ENCODE measurements around the gene PDLIM5. TPM values are rescaled to one million over a fixed set of nuclear protein-coding genes. Genes with fewer than 3 reads are reported as not detected.
A peak's percentile ranks its signal among the peaks of the same experiment; 100 is the strongest.

The PDLIM5 gene
- total and polyA plus RNA-seq, 9 donors: 154 to 282 (median 221) TPM

DNA sequence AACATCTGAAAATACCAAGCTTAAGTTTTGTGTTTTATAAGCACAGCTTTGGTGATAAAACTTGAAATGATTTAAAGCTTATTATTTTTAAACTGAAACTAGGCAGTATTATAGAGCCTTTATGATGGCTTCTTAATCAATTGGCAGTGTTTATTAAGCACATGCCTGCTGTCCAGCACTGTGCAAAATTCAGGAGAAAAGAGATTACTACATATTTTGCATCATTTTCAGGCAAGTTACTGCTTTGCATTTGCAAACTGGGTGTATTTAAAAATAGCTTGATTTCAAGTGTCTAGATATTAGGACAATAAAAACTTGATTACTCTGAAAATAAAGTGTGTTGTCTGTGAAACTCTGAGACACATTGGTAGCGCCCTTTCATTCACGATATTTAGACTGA lies 126.5 kb downstream of the PDLIM5 start:
- no peak overlapping the region for H3K4me3 ChIP-seq (ENCODE audit: low read length)
- peaks cover 4% of the 10 kb centered on the region for H3K36me3 ChIP-seq (ENCODE audit: control insufficient read depth, insufficient read depth, low read length)
- WGBS (ENCODE audit: insufficient coverage): no CpG with 5 or more reads among the region's 2 CpGs
- H3K27me3 ChIP-seq (ENCODE audit: control insufficient read depth, insufficient read depth, low read length): no peaks in the 10 kb centered on the region
- H3K9me3 ChIP-seq (replicated peaks; ENCODE audit: control insufficient read depth, low read depth, low read length): no peaks in the 10 kb centered on the region
- no peaks in the 10 kb centered on the region for H3K4me1 ChIP-seq (ENCODE audit: control insufficient read depth, insufficient read depth, low read length)
- no peak for DNase-seq
- no peak overlapping the region for H3K27ac ChIP-seq (ENCODE audit: low read length)

DNA sequence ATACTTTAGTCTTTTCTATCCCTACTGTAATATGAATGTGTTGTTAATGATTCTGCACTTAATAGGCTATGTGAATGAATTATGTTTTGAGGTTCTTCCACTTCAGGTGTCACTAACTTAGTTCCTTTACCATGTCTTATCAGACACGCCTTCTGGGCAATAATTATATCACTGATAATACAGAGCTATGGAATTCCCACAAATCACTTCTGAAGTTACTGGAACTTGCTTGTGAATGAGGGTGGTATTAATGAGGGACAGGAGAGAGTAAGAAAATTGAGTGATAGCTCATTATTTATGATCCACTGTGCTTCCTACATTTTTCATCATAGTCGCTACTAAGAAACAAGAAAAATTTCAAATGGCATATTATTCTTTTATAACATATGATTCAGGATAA lies 130.0 kb downstream of the PDLIM5 start:
- Histone ChIP-seq H3K4me3 (ENCODE audit: low read length) (no peak overlapping the region), H3K4me1 (ENCODE audit: control insufficient read depth, insufficient read depth, low read length) (no peaks in the 10 kb centered on the region), H3K27me3 (ENCODE audit: control insufficient read depth, insufficient read depth, low read length) (no peaks in the 10 kb centered on the region), H3K9me3 (replicated peaks; ENCODE audit: control insufficient read depth, low read depth, low read length) (no peaks in the 10 kb centered on the region), H3K27ac (ENCODE audit: low read length) (no peak overlapping the region), H3K36me3 (ENCODE audit: control insufficient read depth, insufficient read depth, low read length) (peaks cover 9% of the 10 kb centered on the region)
- no CpG with 5 or more reads among the region's 2 CpGs for WGBS (ENCODE audit: insufficient coverage)
- no peak for DNase-seq

GRCh38 chr4:94582517-94582916 lies 130.8 kb downstream of the PDLIM5 start:
- H3K36me3 ChIP-seq (ENCODE audit: control insufficient read depth, insufficient read depth, low read length): peaks cover 11% of the 10 kb centered on the region
- WGBS (ENCODE audit: insufficient coverage): no CpG with 5 or more reads among the region's 2 CpGs
- DNase-seq: no peak
- no peaks in the 10 kb centered on the region for H3K9me3 ChIP-seq (replicated peaks; ENCODE audit: control insufficient read depth, low read depth, low read length)
- H3K27ac ChIP-seq (ENCODE audit: low read length): no peak overlapping the region
- H3K4me3 ChIP-seq (ENCODE audit: low read length): no peak overlapping the region
- no peaks in the 10 kb centered on the region for H3K27me3 ChIP-seq (ENCODE audit: control insufficient read depth, insufficient read depth, low read length)
- no peaks in the 10 kb centered on the region for H3K4me1 ChIP-seq (ENCODE audit: control insufficient read depth, insufficient read depth, low read length)

- Histone ChIP-seq H3K4me1 (ENCODE audit: control insufficient read depth, insufficient read depth, low read length) (no peaks in the 10 kb centered on the region), H3K4me3 (ENCODE audit: low read length) (no peak overlapping the region), H3K27ac (ENCODE audit: low read length) (no peak overlapping the region), H3K9me3 (replicated peaks; ENCODE audit: control insufficient read depth, low read depth, low read length) (no peaks in the 10 kb centered on the region), H3K36me3 (ENCODE audit: control insufficient read depth, insufficient read depth, low read length) (peaks cover 11% of the 10 kb centered on the region), H3K27me3 (ENCODE audit: control insufficient read depth, insufficient read depth, low read length) (no peaks in the 10 kb centered on the region)
- WGBS (ENCODE audit: insufficient coverage): no CpG with 5 or more reads among the region's 3 CpGs
- DNase-seq: no peak
Measured at GRCh38 chr4:94583914-94584641, 132.3 kb downstream of the PDLIM5 start.

GRCh38 chr4:94588896-94589693 lies 137.4 kb downstream of the PDLIM5 start:
- peaks cover 13% of the 10 kb centered on the region for H3K36me3 ChIP-seq (ENCODE audit: control insufficient read depth, insufficient read depth, low read length)
- no peak overlapping the region for H3K27ac ChIP-seq (ENCODE audit: low read length)
- peaks cover 2% of the 10 kb centered on the region for H3K4me1 ChIP-seq (ENCODE audit: control insufficient read depth, insufficient read depth, low read length)
- no CpG with 5 or more reads among the region's 1 CpG for WGBS (ENCODE audit: insufficient coverage)
- H3K4me3 ChIP-seq (ENCODE audit: low read length): no peak overlapping the region
- H3K27me3 ChIP-seq (ENCODE audit: control insufficient read depth, insufficient read depth, low read length): no peaks in the 10 kb centered on the region
- H3K9me3 ChIP-seq (replicated peaks; ENCODE audit: control insufficient read depth, low read depth, low read length): no peaks in the 10 kb centered on the region
- peak; percentile 70 for DNase-seq

DNA sequence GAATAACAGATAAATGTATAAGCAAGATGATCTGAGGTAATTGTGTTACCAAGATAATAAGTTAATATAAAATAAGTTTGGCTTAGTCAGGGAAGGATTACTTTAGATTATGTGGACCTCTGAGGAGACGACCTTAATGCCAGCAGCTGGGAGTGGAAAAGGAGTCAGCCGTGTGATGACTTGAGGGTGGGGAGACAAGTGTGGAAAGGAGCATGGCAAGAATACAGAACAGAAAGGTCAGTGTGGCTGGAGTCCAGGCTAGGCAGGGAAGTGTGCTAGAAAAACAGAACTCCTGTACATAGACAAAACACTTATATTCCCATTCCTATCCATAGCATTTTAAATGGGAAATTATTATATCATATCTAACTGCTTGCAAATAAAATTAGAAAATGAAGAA lies 138.8 kb downstream of the PDLIM5 start:
- Histone ChIP-seq H3K36me3 (ENCODE audit: control insufficient read depth, insufficient read depth, low read length) (peaks cover 12% of the 10 kb centered on the region), H3K4me3 (ENCODE audit: low read length) (no peak overlapping the region), H3K27me3 (ENCODE audit: control insufficient read depth, insufficient read depth, low read length) (no peaks in the 10 kb centered on the region), H3K9me3 (replicated peaks; ENCODE audit: control insufficient read depth, low read depth, low read length) (no peaks in the 10 kb centered on the region), H3K4me1 (ENCODE audit: control insufficient read depth, insufficient read depth, low read length) (peaks cover 2% of the 10 kb centered on the region), H3K27ac (ENCODE audit: low read length) (no peak overlapping the region)
- peak; percentile 52 for DNase-seq
- WGBS (ENCODE audit: insufficient coverage): 25% methylated on average over 2 of the region's 2 CpGs

GRCh38 chr4:94591289-94591688 lies 139.5 kb downstream of the PDLIM5 start:
- DNase-seq: no peak
- Histone ChIP-seq H3K27ac (ENCODE audit: low read length) (no peak overlapping the region), H3K4me1 (ENCODE audit: control insufficient read depth, insufficient read depth, low read length) (peaks cover 2% of the 10 kb centered on the region), H3K4me3 (ENCODE audit: low read length) (no peak overlapping the region), H3K9me3 (replicated peaks; ENCODE audit: control insufficient read depth, low read depth, low read length) (no peaks in the 10 kb centered on the region), H3K36me3 (ENCODE audit: control insufficient read depth, insufficient read depth, low read length) (peaks cover 6% of the 10 kb centered on the region), H3K27me3 (ENCODE audit: control insufficient read depth, insufficient read depth, low read length) (no peaks in the 10 kb centered on the region)
- no CpG with 5 or more reads among the region's 2 CpGs for WGBS (ENCODE audit: insufficient coverage)

DNA sequence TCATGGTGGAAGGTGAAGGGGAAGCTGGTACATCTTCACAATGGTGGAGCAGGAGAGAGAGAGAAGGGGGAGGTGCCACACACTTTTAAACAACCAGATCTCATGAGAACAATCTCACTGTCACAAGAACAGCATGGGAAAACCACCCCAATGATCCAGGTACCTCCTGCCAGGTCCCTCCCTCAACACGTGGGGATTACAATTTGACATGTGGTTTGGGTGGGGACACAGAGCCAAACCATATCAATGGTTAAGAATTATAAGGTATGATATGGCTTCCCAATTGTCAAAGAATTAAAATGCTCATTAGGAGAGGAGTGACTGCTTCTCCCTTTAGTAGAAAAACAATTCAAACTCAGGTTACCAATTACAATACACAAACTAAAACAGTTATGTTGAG lies 143.3 kb downstream of the PDLIM5 start:
- Histone ChIP-seq H3K4me1 (ENCODE audit: control insufficient read depth, insufficient read depth, low read length) (peaks cover 2% of the 10 kb centered on the region), H3K9me3 (replicated peaks; ENCODE audit: control insufficient read depth, low read depth, low read length) (no peaks in the 10 kb centered on the region), H3K4me3 (ENCODE audit: low read length) (no peak overlapping the region), H3K27ac (ENCODE audit: low read length) (no peak overlapping the region), H3K27me3 (ENCODE audit: control insufficient read depth, insufficient read depth, low read length) (no peaks in the 10 kb centered on the region), H3K36me3 (ENCODE audit: control insufficient read depth, insufficient read depth, low read length) (peaks cover 2% of the 10 kb centered on the region)
- DNase-seq: no peak
- WGBS (ENCODE audit: insufficient coverage): no CpG with 5 or more reads among the region's 1 CpG

DNA sequence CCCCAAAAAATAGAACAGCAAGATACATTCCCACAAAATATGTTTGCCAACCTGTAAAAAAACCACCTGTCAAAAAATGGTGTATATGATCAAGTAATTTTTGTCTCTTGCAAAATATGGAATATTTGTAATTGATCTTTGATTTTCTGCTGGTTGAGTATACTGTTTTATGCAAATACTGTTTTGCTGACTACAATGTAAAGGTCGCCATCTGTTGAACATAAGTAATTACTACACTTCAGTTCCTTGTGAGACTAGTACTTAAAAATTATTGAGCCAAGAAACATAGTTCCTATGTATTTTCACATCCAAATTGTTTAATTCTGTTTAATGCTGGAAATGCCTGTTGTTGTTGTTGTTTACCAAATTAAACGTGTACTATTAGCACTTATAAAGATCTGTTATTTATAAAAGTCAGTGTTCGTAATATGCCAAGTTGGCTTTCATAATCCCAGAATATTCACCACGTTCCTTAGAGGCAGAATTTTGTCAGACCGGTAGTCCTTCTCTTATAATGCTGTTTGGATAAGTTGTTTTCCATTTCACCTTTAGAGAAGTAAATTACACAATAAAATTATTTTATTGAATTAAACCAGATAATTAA lies 144.2 kb downstream of the PDLIM5 start:
- Histone ChIP-seq H3K36me3 (ENCODE audit: control insufficient read depth, insufficient read depth, low read length) (peaks cover 2% of the 10 kb centered on the region), H3K4me1 (ENCODE audit: control insufficient read depth, insufficient read depth, low read length) (no peaks in the 10 kb centered on the region), H3K27me3 (ENCODE audit: control insufficient read depth, insufficient read depth, low read length) (no peaks in the 10 kb centered on the region), H3K4me3 (ENCODE audit: low read length) (no peak overlapping the region), H3K9me3 (replicated peaks; ENCODE audit: control insufficient read depth, low read depth, low read length) (no peaks in the 10 kb centered on the region), H3K27ac (ENCODE audit: low read length) (no peak overlapping the region)
- peak; percentile 79 for DNase-seq
- no CpG with 5 or more reads among the region's 5 CpGs for WGBS (ENCODE audit: insufficient coverage)

DNA sequence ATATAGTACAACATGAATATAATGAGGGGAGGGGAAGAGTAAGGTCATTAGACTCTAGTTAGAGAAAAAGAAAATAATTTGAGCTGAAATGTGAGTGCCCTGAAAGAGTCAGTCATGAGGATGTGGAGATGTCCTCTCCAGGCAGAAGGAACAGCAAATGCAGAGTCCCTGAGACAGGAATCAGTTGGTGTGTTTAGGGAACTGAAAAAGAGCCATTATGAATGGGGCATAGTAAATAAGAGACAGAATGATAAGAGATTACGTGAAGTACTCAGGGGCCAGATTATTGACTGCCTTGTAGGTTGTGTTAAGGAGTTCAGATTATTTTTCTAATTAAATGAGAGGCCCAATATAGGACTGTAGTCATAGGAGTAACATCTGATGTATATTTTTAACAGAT lies 147.0 kb downstream of the PDLIM5 start:
- WGBS (ENCODE audit: insufficient coverage): no CpG with 5 or more reads among the region's 1 CpG
- Histone ChIP-seq H3K27me3 (ENCODE audit: control insufficient read depth, insufficient read depth, low read length) (no peaks in the 10 kb centered on the region), H3K27ac (ENCODE audit: low read length) (no peak overlapping the region)

More for the DNA sequence above, 147.0 kb downstream of the PDLIM5 start:
- Histone ChIP-seq H3K4me3 (ENCODE audit: low read length) (no peak overlapping the region), H3K36me3 (ENCODE audit: control insufficient read depth, insufficient read depth, low read length) (no peaks in the 10 kb centered on the region), H3K9me3 (replicated peaks; ENCODE audit: control insufficient read depth, low read depth, low read length) (no peaks in the 10 kb centered on the region), H3K4me1 (ENCODE audit: control insufficient read depth, insufficient read depth, low read length) (no peaks in the 10 kb centered on the region)
- no peak for DNase-seq

Measured in muscle of leg (tissue), 11 donors.